Fibroblast of lung (primary cell): ENCODE data around the gene MATN4.

Source experiments
- EZH2 ChIP-seq: IDR thresholded peaks from 2 replicates; pipeline ENCODE4 v1.5.1; 2012; ENCODE audit warnings: low read length, control low read depth, mild to moderate bottlenecking; ENCODE audit errors: missing control alignments
- TF ChIP-seq, protein P1 (sequence below), 2 donors: IDR thresholded peaks in 1 of 2; conservative IDR thresholded peaks in 1 of 2; 1 replicate in 1 of 2; 2 replicates in 1 of 2; pipeline ENCODE4 v1.5.1; 2011 to 2012; ENCODE audit warnings: low read length in 2 of 2, control low read depth in 1 of 2, inconsistent platforms in 1 of 2, low read depth in 1 of 2, mild to moderate bottlenecking in 1 of 2

GRCh38 chr20:45306431-45306982 lies 1.6 kb downstream of the MATN4 start, which contains the start of gene RBPJL:
- TF ChIP-seq, protein P1, sequence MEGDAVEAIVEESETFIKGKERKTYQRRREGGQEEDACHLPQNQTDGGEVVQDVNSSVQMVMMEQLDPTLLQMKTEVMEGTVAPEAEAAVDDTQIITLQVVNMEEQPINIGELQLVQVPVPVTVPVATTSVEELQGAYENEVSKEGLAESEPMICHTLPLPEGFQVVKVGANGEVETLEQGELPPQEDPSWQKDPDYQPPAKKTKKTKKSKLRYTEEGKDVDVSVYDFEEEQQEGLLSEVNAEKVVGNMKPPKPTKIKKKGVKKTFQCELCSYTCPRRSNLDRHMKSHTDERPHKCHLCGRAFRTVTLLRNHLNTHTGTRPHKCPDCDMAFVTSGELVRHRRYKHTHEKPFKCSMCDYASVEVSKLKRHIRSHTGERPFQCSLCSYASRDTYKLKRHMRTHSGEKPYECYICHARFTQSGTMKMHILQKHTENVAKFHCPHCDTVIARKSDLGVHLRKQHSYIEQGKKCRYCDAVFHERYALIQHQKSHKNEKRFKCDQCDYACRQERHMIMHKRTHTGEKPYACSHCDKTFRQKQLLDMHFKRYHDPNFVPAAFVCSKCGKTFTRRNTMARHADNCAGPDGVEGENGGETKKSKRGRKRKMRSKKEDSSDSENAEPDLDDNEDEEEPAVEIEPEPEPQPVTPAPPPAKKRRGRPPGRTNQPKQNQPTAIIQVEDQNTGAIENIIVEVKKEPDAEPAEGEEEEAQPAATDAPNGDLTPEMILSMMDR (conservative IDR thresholded peaks at IDR 0.05 in 1 of 2, IDR thresholded peaks at IDR 0.05 in 1 of 2; ENCODE audit: low read depth in 1 of 2, low read length in 2 of 2): peak; percentile 63 to 69
- no peak for TF ChIP-seq EZH2
